Measurements from ENCODE around the gene HTT-AS. TPM values are rescaled to one million over a fixed set of nuclear protein-coding genes. Genes with fewer than 3 reads are reported as not detected.
A peak's percentile ranks its signal among the peaks of the same experiment; 100 is the strongest.

The HTT-AS gene
- total RNA-seq, 1 experiment from 2014 or later, result not detected

- peaks cover 54% of the 10 kb centered on the region for H3K36me3 ChIP-seq (ENCODE audit: insufficient read depth, low read length, poor library complexity, severe bottlenecking)
- ChIA-PET CTCF (no interaction called here), POLR2A (ENCODE audit: low non-redundant PET) (no interaction called here)
- BruUV-seq (replicated peaks), result no TSS peak
- DNase-seq (ENCODE audit: low spot score), result no peak
- H3K4me3 ChIP-seq (ENCODE audit: low read depth, low read length, poor library complexity, severe bottlenecking), result no peak overlapping the region
- TF ChIP-seq EZH2 (IDR thresholded peaks at IDR 0.05; ENCODE audit: borderline replicate concordance, low read depth, low read length, poor library complexity, severe bottlenecking) (no peak), CTCF (conservative IDR thresholded peaks at IDR 0.05; ENCODE audit: low read depth, low read length) (no peak)
- H3K9me3 ChIP-seq (ENCODE audit: low read depth, low read length, poor library complexity, severe bottlenecking), result no peaks in the 10 kb centered on the region
- no peaks in the 10 kb centered on the region for H3K27me3 ChIP-seq (replicated peaks; ENCODE audit: insufficient read depth, low read depth, low read length, poor library complexity)
- peaks cover 37% of the 10 kb centered on the region for H3K4me1 ChIP-seq (ENCODE audit: insufficient read depth, low read length, poor library complexity, severe bottlenecking)
- peak overlapping the region; percentile 26 for H3K27ac ChIP-seq (ENCODE audit: low read depth, low read length, poor library complexity, severe bottlenecking)
- intact Hi-C loops (cut with micrococcal nuclease; ENCODE audit: unreplicated experiment), result no loop called here
Measured at GRCh38 chr4:3118312-3118711, 44.0 kb upstream of the HTT-AS start.

DNA sequence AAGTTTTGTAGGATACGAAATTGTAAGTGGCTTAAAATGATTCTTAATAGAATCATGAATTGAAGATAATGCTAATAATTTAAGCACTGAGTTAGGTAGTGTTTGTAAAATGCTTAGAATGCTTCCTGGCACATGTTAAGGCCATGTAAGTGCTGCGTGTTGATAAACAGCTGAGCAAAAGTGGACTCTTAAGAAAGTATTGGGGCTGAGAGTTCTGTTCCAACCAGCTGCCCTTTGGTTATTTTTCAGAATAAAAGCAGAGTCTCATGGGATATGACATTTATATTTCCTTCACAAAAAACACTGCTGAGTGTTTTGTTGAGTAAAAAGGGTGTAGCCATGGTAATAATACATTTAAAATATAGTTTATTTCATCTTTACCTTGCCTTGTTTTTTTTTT is 42.6 kb upstream of the HTT-AS start:
- no peak overlapping the region for H3K4me3 ChIP-seq (ENCODE audit: low read depth, low read length, poor library complexity, severe bottlenecking)
- CTCF ChIA-PET, result no interaction called here
- H3K36me3 ChIP-seq (ENCODE audit: insufficient read depth, low read length, poor library complexity, severe bottlenecking), result peaks cover 59% of the 10 kb centered on the region
- H3K27ac ChIP-seq (ENCODE audit: low read depth, low read length, poor library complexity, severe bottlenecking), result no peak overlapping the region
- TF ChIP-seq EZH2 (IDR thresholded peaks at IDR 0.05; ENCODE audit: borderline replicate concordance, low read depth, low read length, poor library complexity, severe bottlenecking), result no peak
- TF ChIP-seq CTCF (conservative IDR thresholded peaks at IDR 0.05; ENCODE audit: low read depth, low read length), result no peak
- H3K27me3 ChIP-seq (replicated peaks; ENCODE audit: insufficient read depth, low read depth, low read length, poor library complexity), result no peaks in the 10 kb centered on the region
- POLR2A ChIA-PET (ENCODE audit: low non-redundant PET), result no interaction called here
- DNase-seq (ENCODE audit: low spot score), result no peak
- BruUV-seq (replicated peaks), result no TSS peak
- H3K4me1 ChIP-seq (ENCODE audit: insufficient read depth, low read length, poor library complexity, severe bottlenecking), result peaks cover 28% of the 10 kb centered on the region
- intact Hi-C loops (cut with micrococcal nuclease; ENCODE audit: unreplicated experiment), result no loop called here
- H3K9me3 ChIP-seq (ENCODE audit: low read depth, low read length, poor library complexity, severe bottlenecking), result no peaks in the 10 kb centered on the region

GRCh38 chr4:3115637-3116270 is 41.4 kb upstream of the HTT-AS start:
- CTCF ChIA-PET, result interaction anchor here (0.5 kb wide), 1 partner anchor 853 kb away, joined by 6 read pairs; no protein-coding TSS in a partner anchor
- no peak overlapping the region for H3K4me3 ChIP-seq (ENCODE audit: low read depth, low read length, poor library complexity, severe bottlenecking)
- H3K27ac ChIP-seq (ENCODE audit: low read depth, low read length, poor library complexity, severe bottlenecking), result no peak overlapping the region
- no peaks in the 10 kb centered on the region for H3K9me3 ChIP-seq (ENCODE audit: low read depth, low read length, poor library complexity, severe bottlenecking)
- no TSS peak for BruUV-seq (replicated peaks)
- TF ChIP-seq CTCF (conservative IDR thresholded peaks at IDR 0.05; ENCODE audit: low read depth, low read length) (no peak), EZH2 (IDR thresholded peaks at IDR 0.05; ENCODE audit: borderline replicate concordance, low read depth, low read length, poor library complexity, severe bottlenecking) (no peak)
- peaks cover 52% of the 10 kb centered on the region for H3K36me3 ChIP-seq (ENCODE audit: insufficient read depth, low read length, poor library complexity, severe bottlenecking)
- no peak for DNase-seq (ENCODE audit: low spot score)
- no peaks in the 10 kb centered on the region for H3K27me3 ChIP-seq (replicated peaks; ENCODE audit: insufficient read depth, low read depth, low read length, poor library complexity)
- intact Hi-C loops (cut with micrococcal nuclease; ENCODE audit: unreplicated experiment), result no loop called here
- POLR2A ChIA-PET (ENCODE audit: low non-redundant PET), result no interaction called here
- peaks cover 23% of the 10 kb centered on the region for H3K4me1 ChIP-seq (ENCODE audit: insufficient read depth, low read length, poor library complexity, severe bottlenecking)
